Lower leg skin (tissue), 4 donors: ENCODE results near the gene DGKD. TPM values are rescaled to one million over a fixed set of nuclear protein-coding genes. Genes with fewer than 3 reads are reported as not detected.

Experiments
- DNase-seq, 2 donors: peaks; one replicate each; pipeline ENCODE4 v3.0.0-alpha.2; 2019; ENCODE audit warnings: low spot score in 2 of 2
- H3K4me3 ChIP-seq: fragments of 200-600 bp; sonication (generic); 2 replicates; pipeline ENCODE4 v1.5.1; 2017; ENCODE audit warnings: mild to moderate bottlenecking, low read depth; ENCODE audit not compliant: poor library complexity, severe bottlenecking
- POLR2A ChIP-seq, 2 donors: fragments of 450-650 bp; IDR thresholded peaks; one replicate each; pipeline ENCODE4 v1.6.1; 2016 to 2017; ENCODE audit warnings: antibody characterized with exemption in 2 of 2, mild to moderate bottlenecking in 1 of 2, moderate library complexity in 1 of 2
- WGBS, 2 donors: methylation state at CpG; one replicate each; pipeline ENCODE4 v1.1.5; 2018; 5-methylcytosine and 5-hydroxymethylcytosine counted together
- intact Hi-C: fragments of 100-400 bp; cut with DNase I; formaldehyde crosslinking; loops from one replicate; pipeline ENCODE4 v1.15.0; 2023; ENCODE audit warnings: low total_unique reads
- total RNA-seq, 4 donors: library from RNA; depleted of rRNA; stranded (reverse); fragments of >200 nt; gene quantifications; one replicate each; pipeline ENCODE4 v1.1.0, GENCODE V29; 2016
- TF ChIP-seq, protein P1 (sequence below), 3 donors: fragments of 450-650 bp; IDR thresholded peaks; one replicate each; pipeline ENCODE4 v1.5.1; 2016; ENCODE audit warnings: antibody characterized with exemption in 3 of 3, mild to moderate bottlenecking in 3 of 3, moderate library complexity in 2 of 3

Gene DGKD
- total RNA-seq, 4 donors from 2014 or later: 5.8 to 15.2 (median 7.8) TPM

DNA sequence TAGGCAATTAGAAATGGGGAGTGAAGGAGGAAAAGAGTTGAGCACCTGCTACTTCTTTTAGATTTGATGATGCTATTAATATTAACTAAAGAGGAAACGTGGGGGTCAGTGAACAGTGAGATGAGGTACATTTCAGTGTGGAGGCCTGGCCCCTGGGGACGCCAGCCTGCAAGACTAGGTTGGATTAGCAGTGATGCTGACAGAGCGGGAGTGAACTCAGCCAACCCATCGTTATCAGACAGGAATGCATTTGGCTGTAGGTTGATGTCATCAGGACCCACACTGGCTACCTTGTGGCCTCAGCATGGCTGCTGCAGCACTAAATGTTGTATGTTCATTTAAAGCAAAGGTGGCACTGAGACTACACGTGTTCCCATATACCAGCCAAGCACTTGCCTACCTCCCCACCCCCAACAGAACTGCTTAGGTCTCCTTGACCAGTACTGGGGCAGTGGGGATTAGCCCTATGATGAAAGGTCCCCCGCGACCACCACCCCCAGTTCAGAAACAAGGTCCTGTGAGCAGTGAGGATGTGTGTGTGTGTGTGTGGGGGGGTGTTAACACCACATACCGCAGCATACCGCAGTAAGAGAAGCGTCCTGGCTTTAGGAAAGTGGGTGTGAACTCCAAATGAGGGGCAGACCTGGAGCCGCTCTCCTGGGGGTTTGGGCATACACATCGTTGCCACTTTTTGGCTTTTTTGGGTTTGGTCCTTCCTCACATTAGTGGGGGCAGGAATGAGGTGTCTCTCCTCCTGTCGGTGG lies 26.0 kb downstream of the DGKD start:
- 93% methylated on average over 13 of the region's 13 CpGs for WGBS, 2 donors
- no peak for DNase-seq
- no peak overlapping the region for H3K4me3 ChIP-seq
- intact Hi-C loops: loop anchor here (5.0 kb wide), 1 partner anchor 1917 kb away; no protein-coding TSS in a partner anchor
- TF ChIP-seq, protein P1, sequence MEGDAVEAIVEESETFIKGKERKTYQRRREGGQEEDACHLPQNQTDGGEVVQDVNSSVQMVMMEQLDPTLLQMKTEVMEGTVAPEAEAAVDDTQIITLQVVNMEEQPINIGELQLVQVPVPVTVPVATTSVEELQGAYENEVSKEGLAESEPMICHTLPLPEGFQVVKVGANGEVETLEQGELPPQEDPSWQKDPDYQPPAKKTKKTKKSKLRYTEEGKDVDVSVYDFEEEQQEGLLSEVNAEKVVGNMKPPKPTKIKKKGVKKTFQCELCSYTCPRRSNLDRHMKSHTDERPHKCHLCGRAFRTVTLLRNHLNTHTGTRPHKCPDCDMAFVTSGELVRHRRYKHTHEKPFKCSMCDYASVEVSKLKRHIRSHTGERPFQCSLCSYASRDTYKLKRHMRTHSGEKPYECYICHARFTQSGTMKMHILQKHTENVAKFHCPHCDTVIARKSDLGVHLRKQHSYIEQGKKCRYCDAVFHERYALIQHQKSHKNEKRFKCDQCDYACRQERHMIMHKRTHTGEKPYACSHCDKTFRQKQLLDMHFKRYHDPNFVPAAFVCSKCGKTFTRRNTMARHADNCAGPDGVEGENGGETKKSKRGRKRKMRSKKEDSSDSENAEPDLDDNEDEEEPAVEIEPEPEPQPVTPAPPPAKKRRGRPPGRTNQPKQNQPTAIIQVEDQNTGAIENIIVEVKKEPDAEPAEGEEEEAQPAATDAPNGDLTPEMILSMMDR (IDR thresholded peaks at IDR 0.05): no peak

DNA sequence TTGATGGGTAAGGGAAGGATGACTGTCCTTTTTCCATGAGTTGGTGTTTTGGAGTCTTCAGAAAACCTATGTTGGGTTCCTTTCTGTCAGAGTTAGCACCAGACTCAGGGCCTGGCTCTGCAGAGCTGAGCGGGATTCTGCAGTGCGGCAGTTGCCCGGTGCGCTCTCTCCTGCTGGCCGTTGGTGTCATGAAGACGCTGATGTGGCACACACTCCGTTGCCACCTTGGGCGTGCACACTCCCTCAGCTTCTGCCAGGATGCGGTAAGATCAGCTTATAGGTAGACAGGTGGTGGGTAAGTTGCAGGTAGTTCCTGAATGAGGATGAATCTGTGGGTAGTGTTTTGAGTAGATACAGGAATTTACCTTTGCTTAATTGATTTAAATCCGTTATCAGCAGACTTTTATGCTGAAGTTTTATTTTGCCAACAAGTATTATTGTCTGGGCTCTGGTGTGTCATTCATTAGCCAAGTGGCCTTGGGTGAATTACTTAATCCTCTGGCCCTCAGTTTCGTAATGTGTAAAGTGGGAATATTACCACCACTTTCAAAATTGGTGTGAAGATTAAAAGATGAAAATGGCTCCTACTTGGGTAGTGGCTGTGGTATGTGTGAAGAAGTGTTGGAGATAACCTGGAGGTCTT lies 26.8 kb downstream of the DGKD start:
- H3K4me3 ChIP-seq: no peak overlapping the region
- 89% methylated on average over 11 of the region's 11 CpGs for WGBS, 2 donors
- DNase-seq: no peak
- intact Hi-C loops: loop anchor here (5.0 kb wide), 1 partner anchor 1916 kb away; no protein-coding TSS in a partner anchor
- no peak for TF ChIP-seq POLR2A (IDR thresholded peaks at IDR 0.05)
- TF ChIP-seq, protein P1 (IDR thresholded peaks at IDR 0.05): no peak

DNA sequence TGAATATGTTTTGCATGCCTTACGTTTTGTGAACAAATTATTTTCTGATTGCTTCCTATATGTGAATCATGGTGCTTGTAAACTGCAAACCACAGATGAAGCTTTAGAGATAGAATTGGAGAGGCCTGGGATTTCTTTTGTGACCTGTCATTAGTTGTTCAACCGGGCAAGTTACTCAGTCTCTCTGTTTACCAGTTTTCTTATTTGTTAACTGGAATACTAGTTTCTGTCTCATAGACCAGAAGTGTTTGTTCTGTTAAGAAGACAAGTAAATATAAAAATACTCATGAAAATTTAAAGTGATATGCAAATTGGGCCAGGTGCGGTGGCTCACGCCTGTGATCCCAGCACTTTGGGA lies 27.3 kb downstream of the DGKD start:
- WGBS, 2 donors: 92 to 96% methylated on average over 4 of the region's 4 CpGs
- intact Hi-C loops: loop anchor here (5.0 kb wide), 1 partner anchor 1916 kb away; no protein-coding TSS in a partner anchor
- no peak overlapping the region for H3K4me3 ChIP-seq
- TF ChIP-seq, protein P1 (IDR thresholded peaks at IDR 0.05): no peak
- TF ChIP-seq POLR2A (IDR thresholded peaks at IDR 0.05): no peak
- DNase-seq: no peak

DNA sequence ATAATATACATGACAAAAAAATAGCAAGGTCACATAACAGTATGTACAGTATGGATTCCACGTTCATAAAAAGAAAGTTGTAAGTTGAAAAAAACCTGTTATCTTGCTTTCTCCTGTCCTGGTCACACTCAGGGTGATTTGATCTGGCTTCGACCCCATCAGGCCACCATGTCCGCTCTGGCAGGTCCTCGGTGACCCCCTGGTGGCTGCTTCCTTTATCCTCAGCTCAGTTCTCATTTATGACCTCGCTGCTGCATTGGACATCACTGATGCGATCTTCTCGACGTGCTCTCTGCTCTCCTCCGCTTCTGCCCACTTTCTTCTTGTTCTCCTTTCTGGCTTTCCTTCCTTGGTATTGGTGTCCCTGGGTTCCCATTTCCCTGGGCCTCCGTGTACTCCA lies 29.7 kb downstream of the DGKD start:
- WGBS, 2 donors: 75 to 91% methylated on average over 10 of the region's 10 CpGs
- no peak for DNase-seq
- TF ChIP-seq, protein P1 (IDR thresholded peaks at IDR 0.05): no peak
- TF ChIP-seq POLR2A (IDR thresholded peaks at IDR 0.05): no peak

DNA sequence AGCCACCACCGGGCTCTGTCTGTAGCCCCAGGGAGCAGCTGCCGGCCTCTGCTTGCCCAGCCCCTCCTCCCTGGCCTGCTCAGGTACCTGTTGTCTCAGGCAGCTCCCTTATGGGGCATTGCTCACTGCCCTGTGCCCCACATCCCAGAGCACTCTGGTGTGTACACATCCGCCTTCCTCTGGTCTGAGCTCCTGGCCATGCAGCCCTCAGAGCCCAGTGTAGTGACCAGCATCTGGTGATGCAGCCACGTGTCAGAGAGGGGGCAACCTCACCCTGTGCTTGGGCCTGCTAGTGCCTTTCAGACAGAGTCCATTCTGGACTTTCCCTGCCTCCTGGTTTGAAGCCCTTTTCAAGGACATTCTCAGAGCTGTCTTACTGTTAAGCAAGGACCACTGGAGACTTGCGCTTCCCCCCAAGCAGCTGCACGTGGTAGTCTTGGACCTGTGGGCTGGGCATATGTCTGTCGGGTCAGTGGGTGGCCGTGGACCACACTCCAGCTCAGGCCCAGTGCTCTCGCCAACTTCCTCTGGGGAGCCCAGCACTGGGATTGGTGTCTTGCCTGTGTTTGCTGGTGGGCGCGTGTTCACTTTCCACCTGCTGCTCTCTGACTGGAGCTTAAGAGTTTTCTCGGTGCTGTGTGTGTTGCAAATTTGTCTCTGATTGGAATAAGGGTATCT lies 30.7 kb downstream of the DGKD start:
- no peak for DNase-seq
- TF ChIP-seq POLR2A (IDR thresholded peaks at IDR 0.05): no peak
- TF ChIP-seq, protein P1 (IDR thresholded peaks at IDR 0.05): no peak
- 74 to 90% methylated on average over 12 of the region's 12 CpGs for WGBS, 2 donors
- no peak overlapping the region for H3K4me3 ChIP-seq
- intact Hi-C loops: loop anchor here (1.0 to 5.0 kb wide), 2 partner anchors 31 to 1912 kb away; partner anchors contain the start of gene DGKD

More for the DNA sequence above, 29.7 kb downstream of the DGKD start:
- intact Hi-C loops: loop anchor here (1.0 to 5.0 kb wide), 2 partner anchors 30 to 1913 kb away; partner anchors contain the start of gene DGKD
- H3K4me3 ChIP-seq: no peak overlapping the region
